H9 (cell line): ENCODE results near the gene GGT1. TPM values are rescaled to one million over a fixed set of nuclear protein-coding genes. Genes with fewer than 3 reads are reported as not detected.
"Not testable (repeated sequence)": the region's sequence is repeated elsewhere in the genome, so short reads cannot be mapped to it uniquely, and the experiment has no call there.

ENCODE experiments used
- DNase-seq: peaks from one replicate; pipeline ENCODE4 v3.0.0-alpha.2; 2017
- H2AFZ ChIP-seq: one replicate; pipeline ENCODE4 v1.6.1; 2013; ENCODE audit warnings: mild to moderate bottlenecking, low read length, control low read depth, moderate library complexity
- H2AK5ac ChIP-seq: 2 replicates; pipeline ENCODE4 v1.6.1; 2013; ENCODE audit warnings: low read length, control low read depth, mixed read lengths; ENCODE audit not compliant: insufficient read length
- H2BK120ac ChIP-seq: one replicate; pipeline ENCODE4 v1.6.1; 2013; ENCODE audit warnings: low read depth, mild to moderate bottlenecking, low read length, control low read depth, inconsistent platforms; ENCODE audit not compliant: poor library complexity, severe bottlenecking
- H2BK12ac ChIP-seq: 2 replicates; pipeline ENCODE4 v1.6.1; 2013; ENCODE audit warnings: low read length, control low read depth, mixed read lengths, low read depth; ENCODE audit not compliant: insufficient read length
- H2BK15ac ChIP-seq: 2 replicates; pipeline ENCODE4 v1.6.1; 2013; ENCODE audit warnings: low read depth, low read length, control low read depth
- H2BK20ac ChIP-seq: one replicate; pipeline ENCODE4 v1.6.1; 2013; ENCODE audit warnings: low read depth, mild to moderate bottlenecking, low read length, control low read depth, inconsistent platforms; ENCODE audit not compliant: poor library complexity, severe bottlenecking
- H2BK5ac ChIP-seq: 2 replicates; pipeline ENCODE4 v1.6.1; 2013; ENCODE audit warnings: low read length, control low read depth, mixed read lengths; ENCODE audit not compliant: insufficient read length
- H3K14ac ChIP-seq: 2 replicates; pipeline ENCODE4 v1.6.1; 2013; ENCODE audit warnings: low read length, control low read depth; ENCODE audit not compliant: insufficient read depth
- H3K18ac ChIP-seq: 2 replicates; pipeline ENCODE4 v1.6.1; 2013; ENCODE audit warnings: low read depth, mild to moderate bottlenecking, mixed read lengths, low read length, control low read depth; ENCODE audit not compliant: insufficient read length
- H3K23ac ChIP-seq: 2 replicates; pipeline ENCODE4 v1.6.1; 2013; ENCODE audit warnings: low read length, control low read depth, mixed read lengths, low read depth; ENCODE audit not compliant: insufficient read length
- H3K23me2 ChIP-seq: 2 replicates; pipeline ENCODE4 v1.6.1; 2013; ENCODE audit warnings: low read depth, mild to moderate bottlenecking, mixed read lengths, low read length, control low read depth; ENCODE audit not compliant: insufficient read length, poor library complexity, severe bottlenecking
- H3K27ac ChIP-seq: 2 replicates; pipeline ENCODE4 v1.5.1; 2013; ENCODE audit warnings: low read length, control low read depth, mixed read lengths, low read depth; ENCODE audit not compliant: insufficient read length
- H3K27me3 ChIP-seq: 2 replicates; pipeline ENCODE4 v1.6.1; 2013; ENCODE audit warnings: low read length, control low read depth, inconsistent platforms; ENCODE audit not compliant: insufficient read depth
- H3K4ac ChIP-seq: 2 replicates; pipeline ENCODE4 v1.6.1; 2013; ENCODE audit warnings: low read depth, mild to moderate bottlenecking, control low read depth, inconsistent platforms, low read length, moderate library complexity
- H3K4me1 ChIP-seq: 2 replicates; pipeline ENCODE4 v1.6.1; 2013; ENCODE audit warnings: low read length, control low read depth, inconsistent platforms; ENCODE audit not compliant: insufficient read depth
- H3K4me2 ChIP-seq: 2 replicates; pipeline ENCODE4 v1.6.1; 2013; ENCODE audit warnings: low read length, control low read depth, mixed read lengths; ENCODE audit not compliant: insufficient read length, insufficient read depth
- H3K56ac ChIP-seq: 2 replicates; pipeline ENCODE4 v1.6.1; 2013; ENCODE audit warnings: low read depth, mild to moderate bottlenecking, mixed read lengths, low read length, control low read depth; ENCODE audit not compliant: insufficient read length
- H3K79me1 ChIP-seq: 2 replicates; pipeline ENCODE4 v1.6.1; 2013; ENCODE audit warnings: low read depth, mild to moderate bottlenecking, moderate library complexity, low read length, control low read depth, inconsistent platforms; ENCODE audit not compliant: insufficient read depth, poor library complexity, severe bottlenecking
- H3K79me2 ChIP-seq: 2 replicates; pipeline ENCODE4 v1.6.1; 2013; ENCODE audit warnings: low read length, control low read depth, inconsistent platforms; ENCODE audit not compliant: insufficient read depth
- H3K9ac ChIP-seq: 2 replicates; pipeline ENCODE4 v1.6.1; 2013; ENCODE audit warnings: low read length, control low read depth, mixed read lengths; ENCODE audit not compliant: insufficient read length; ENCODE audit errors: extremely low read depth
- H3K9me3 ChIP-seq: one replicate; pipeline ENCODE4 v1.6.1; 2013; ENCODE audit warnings: low read depth, low read length, inconsistent platforms; ENCODE audit not compliant: control insufficient read depth
- H3T11ph ChIP-seq: one replicate; pipeline ENCODE4 v1.6.1; 2013; ENCODE audit warnings: mild to moderate bottlenecking, low read length, control low read depth, inconsistent platforms
- H4K20me1 ChIP-seq: one replicate; pipeline ENCODE4 v1.6.1; 2013; ENCODE audit not compliant: control insufficient read depth, insufficient read length, insufficient read depth
- H4K5ac ChIP-seq: 2 replicates; pipeline ENCODE4 v1.6.1; 2013; ENCODE audit warnings: low read depth, mild to moderate bottlenecking, mixed read lengths, low read length, control low read depth; ENCODE audit not compliant: insufficient read length
- H4K8ac ChIP-seq: replicated peaks from 2 replicates; pipeline ENCODE4 v1.6.1; 2013; ENCODE audit warnings: low read length, control low read depth, mixed read lengths, low read depth; ENCODE audit not compliant: insufficient read length
- H4K91ac ChIP-seq: 2 replicates; pipeline ENCODE4 v1.6.1; 2013; ENCODE audit warnings: low read depth, mild to moderate bottlenecking, moderate library complexity, mixed read lengths, low read length, control low read depth; ENCODE audit not compliant: insufficient read length
- H3K27ac Mint-ChIP-seq, 3 experiments: 2 replicates in 2 of 3; 3 replicates in 1 of 3; pipeline ENCODE4 v1.8.0; 2020 to 2021; ENCODE audit warnings: mixed read lengths in 3 of 3, mild to moderate bottlenecking in 1 of 3, moderate library complexity in 1 of 3
- H3K27me3 Mint-ChIP-seq: 2 replicates; pipeline ENCODE4 v1.8.0; 2021; ENCODE audit warnings: low read depth, mild to moderate bottlenecking, moderate library complexity, mixed read lengths
- H3K36me3 Mint-ChIP-seq, 3 experiments: 2 replicates in 2 of 3; 3 replicates in 1 of 3; pipeline ENCODE4 v1.8.0; 2020 to 2021; ENCODE audit warnings: low read depth in 3 of 3, mixed read lengths in 3 of 3; ENCODE audit not compliant: insufficient read depth in 1 of 3
- H3K4me1 Mint-ChIP-seq, 2 experiments: 2 replicates each; pipeline ENCODE4 v1.8.0; 2020; ENCODE audit warnings: mixed read lengths in 2 of 2
- H3K4me3 Mint-ChIP-seq, 2 experiments: 2 replicates in 1 of 2; 3 replicates in 1 of 2; pipeline ENCODE4 v1.8.0; 2020 to 2021; ENCODE audit warnings: mild to moderate bottlenecking in 2 of 2, mixed read lengths in 2 of 2, moderate library complexity in 1 of 2
- H3K9me3 Mint-ChIP-seq, 2 experiments: 2 replicates in 1 of 2; 3 replicates in 1 of 2; pipeline ENCODE4 v1.8.0; 2020; ENCODE audit warnings: mild to moderate bottlenecking in 2 of 2, mixed read lengths in 2 of 2, moderate library complexity in 1 of 2
- CTCF ChIP-seq: fragments of 200-600 bp; sonication (generic); conservative IDR thresholded peaks from 3 replicates; pipeline ENCODE4 v1.8.0; 2021; ENCODE audit warnings: antibody characterized with exemption, mild to moderate bottlenecking
- WGBS: extraction: QIAGEN DNeasy Blood & Tissue Kit; methylation state at CpG from one replicate; pipeline ENCODE4 v1.1.7; 2013; ENCODE audit warnings: missing lambda C conversion rate, low lambda C conversion rate, mixed read lengths; ENCODE audit not compliant: insufficient read length; ENCODE audit errors: extremely low coverage; 5-methylcytosine and 5-hydroxymethylcytosine counted together
- total RNA-seq: library from RNA; stranded (reverse); gene quantifications from 2 replicates; pipeline ENCODE4 v1.2.1, GENCODE V29; 2021

Gene GGT1
- total RNA-seq, 1 experiment from 2014 or later = 20.5 TPM

GRCh38 chr22:24650884-24651283 lies 47.9 kb downstream of the GGT1 start:
- H3K4me3 Mint-ChIP-seq, H3K18ac ChIP-seq, H3K4me2 ChIP-seq, H4K91ac ChIP-seq, H3K9me3 Mint-ChIP-seq, H3K23me2 ChIP-seq, H4K8ac ChIP-seq, H3K14ac ChIP-seq, H2AFZ ChIP-seq, H2BK12ac ChIP-seq, H3K9me3 ChIP-seq, H3K23ac ChIP-seq, H3K4ac ChIP-seq, H3K79me1 ChIP-seq, H2BK20ac ChIP-seq, H3K4me1 ChIP-seq, H4K5ac ChIP-seq, H3K27me3 Mint-ChIP-seq, H3K79me2 ChIP-seq, H2BK120ac ChIP-seq, H3K27ac Mint-ChIP-seq, H3K4me1 Mint-ChIP-seq, H2AK5ac ChIP-seq, H3K9ac ChIP-seq, H2BK15ac ChIP-seq, H4K20me1 ChIP-seq, H2BK5ac ChIP-seq, DNase-seq, H3K56ac ChIP-seq, H3K36me3 Mint-ChIP-seq, H3K27me3 ChIP-seq, H3K27ac ChIP-seq, H3T11ph ChIP-seq: not testable (repeated sequence)
- peak; percentile 53; the same call in 2 of the 3 replicates for TF ChIP-seq CTCF
- no CpG with 5 or more reads among the region's 10 CpGs for WGBS

- not testable (repeated sequence) for H3T11ph ChIP-seq, H2BK15ac ChIP-seq, H3K27ac ChIP-seq, H3K4me2 ChIP-seq, H3K14ac ChIP-seq, H3K79me1 ChIP-seq, H4K8ac ChIP-seq, H3K36me3 Mint-ChIP-seq, H4K91ac ChIP-seq, H3K4ac ChIP-seq, H3K4me3 Mint-ChIP-seq, H3K27me3 Mint-ChIP-seq, H2BK12ac ChIP-seq, H3K9me3 Mint-ChIP-seq, H4K20me1 ChIP-seq, H2AFZ ChIP-seq, H4K5ac ChIP-seq, H3K9me3 ChIP-seq, H3K27ac Mint-ChIP-seq, H2BK5ac ChIP-seq, DNase-seq, H3K18ac ChIP-seq, H3K56ac ChIP-seq, H2BK120ac ChIP-seq, H3K23me2 ChIP-seq, H3K79me2 ChIP-seq, H3K4me1 ChIP-seq, H3K9ac ChIP-seq, H2BK20ac ChIP-seq, H3K27me3 ChIP-seq, H3K23ac ChIP-seq, H2AK5ac ChIP-seq
- H3K4me1 Mint-ChIP-seq = peaks cover 6 to 12% of the 10 kb centered on the region in 2 experiments
- WGBS = no CpG with 5 or more reads among the region's 3 CpGs
Observed at GRCh38 chr22:24665395-24665794, 62.4 kb downstream of the GGT1 start.
